NCI-H2171 treated with DMSO at 0.1 percent for 48 hours (cell line): Measurements from ENCODE around the gene RAB6D.
"Not testable (repeated sequence)": the region's sequence is repeated elsewhere in the genome, so short reads cannot be mapped to it uniquely, and the experiment has no call there.

Experiments
- DNase-seq: peaks from one replicate; lab custom pipeline; 2025; lab: John Stamatoyannopoulos, UW

Gene RAB6D

DNA sequence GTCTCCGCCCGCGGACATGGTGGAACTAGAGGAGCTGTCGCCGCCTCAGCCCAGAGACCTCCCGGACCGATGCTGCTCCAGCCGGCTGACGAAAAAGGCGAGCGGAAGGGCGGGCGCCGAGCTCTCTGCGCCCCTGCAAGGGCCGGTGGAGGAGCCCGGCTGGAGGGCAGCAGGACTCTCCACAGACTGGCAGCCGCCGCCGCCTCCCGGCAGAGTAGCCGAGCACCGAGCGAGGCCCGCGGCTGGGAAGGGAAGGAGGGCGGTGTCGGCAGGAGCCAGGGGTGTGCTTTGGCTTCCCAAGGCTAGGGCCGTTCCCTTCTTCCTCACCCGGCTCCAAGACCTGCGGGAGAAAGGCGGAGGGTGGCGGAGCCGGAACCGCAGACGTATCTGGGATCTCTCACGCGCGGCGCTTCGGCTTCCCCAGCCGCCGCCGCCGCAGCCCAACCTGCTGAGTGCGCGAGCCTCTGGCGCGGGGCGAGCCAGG lies at the start of gene RAB6D:
Gene RAB6D (minus strand): TSS at position 466 of the 484 bp plus-strand sequence. CDS start 448 bp downstream, at position 18.
- DNase-seq, result peak; percentile 37

DNA sequence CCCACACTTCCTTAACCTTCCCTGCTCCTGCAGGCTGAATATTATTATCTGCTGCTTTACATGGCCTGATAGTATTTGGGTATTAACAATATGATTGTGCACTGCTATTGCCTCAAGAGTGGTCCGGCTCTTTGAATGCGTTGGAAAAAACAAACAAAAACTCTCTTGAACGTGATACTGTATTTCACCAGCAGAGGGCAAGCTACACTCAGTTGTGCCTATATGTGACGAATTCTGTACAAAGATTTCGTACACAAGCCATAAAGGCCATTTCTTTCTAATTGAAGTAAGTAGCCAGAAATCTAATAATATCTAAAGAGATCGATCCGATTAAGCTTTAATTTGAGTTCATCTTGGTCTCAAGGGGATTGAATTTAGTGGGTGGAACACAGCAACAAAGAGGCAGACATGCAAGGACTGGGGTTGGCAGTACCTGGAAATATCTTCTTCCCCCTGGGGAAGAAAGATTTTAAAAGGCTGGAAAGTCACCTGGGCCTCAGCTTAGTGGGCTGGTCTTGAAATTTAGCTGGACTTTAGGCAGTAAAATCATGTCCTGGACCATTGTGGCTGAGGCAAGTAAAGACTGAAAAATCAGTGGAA lies 49.3 kb upstream of the RAB6D start:
- peak; percentile 73 for DNase-seq

DNA sequence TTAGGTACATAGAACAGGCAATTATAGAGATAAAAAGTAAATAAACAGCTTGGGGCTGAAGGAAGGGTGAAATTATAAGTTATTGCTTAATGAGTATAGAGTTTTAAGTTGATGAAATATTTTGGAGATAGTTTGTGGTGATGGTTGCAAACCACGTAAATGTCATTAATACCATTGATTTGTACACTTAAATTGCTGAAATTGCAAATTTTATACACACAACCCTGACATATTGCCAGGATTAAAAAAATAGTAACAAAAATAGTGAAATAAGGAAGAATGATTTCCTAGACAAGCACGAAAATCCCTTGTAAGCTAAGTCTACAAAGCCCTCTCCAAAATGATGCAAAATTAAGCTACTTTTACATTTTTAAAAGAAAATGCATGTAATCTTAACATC lies 46.2 kb upstream of the RAB6D start:
- no peak for DNase-seq

DNA sequence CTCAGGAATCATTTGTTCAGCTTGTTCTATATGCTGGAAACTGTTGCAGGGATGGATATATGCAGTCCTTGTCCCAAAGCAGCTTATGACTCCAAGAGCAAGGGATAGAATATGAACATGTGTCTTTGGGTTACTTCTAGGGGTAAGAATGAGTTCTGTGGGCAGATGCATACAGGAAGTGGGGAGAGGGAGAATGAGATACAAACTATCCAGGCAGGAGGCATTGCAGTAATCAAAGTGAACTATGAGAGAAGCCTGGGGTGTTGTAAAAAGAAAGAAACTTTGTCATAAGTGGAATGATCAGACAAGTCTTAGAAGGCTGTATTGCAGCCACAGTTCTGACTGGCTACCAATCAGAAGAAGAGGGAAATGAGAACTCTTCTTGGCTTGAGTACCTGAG lies 44.8 kb upstream of the RAB6D start:
- no peak for DNase-seq

DNA sequence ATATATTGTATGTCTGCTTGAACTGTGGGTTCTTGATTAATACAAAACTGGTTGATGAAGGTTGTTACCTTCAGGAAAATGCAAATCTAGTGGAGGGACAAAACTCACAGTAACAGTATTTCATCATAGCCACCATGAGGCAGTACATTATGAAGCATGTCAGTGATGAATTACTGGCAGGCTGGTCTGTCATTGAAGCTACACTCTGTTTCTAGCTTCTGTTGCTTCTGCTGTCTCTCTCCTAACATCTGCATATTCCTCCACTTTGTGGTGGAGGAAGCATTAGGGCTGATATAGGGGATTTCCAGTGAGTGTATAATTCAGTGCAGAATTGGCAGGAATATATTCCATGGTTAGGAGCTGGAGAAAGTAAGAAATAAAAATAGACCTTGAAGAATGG lies 44.2 kb upstream of the RAB6D start:
- DNase-seq, result no peak

DNA sequence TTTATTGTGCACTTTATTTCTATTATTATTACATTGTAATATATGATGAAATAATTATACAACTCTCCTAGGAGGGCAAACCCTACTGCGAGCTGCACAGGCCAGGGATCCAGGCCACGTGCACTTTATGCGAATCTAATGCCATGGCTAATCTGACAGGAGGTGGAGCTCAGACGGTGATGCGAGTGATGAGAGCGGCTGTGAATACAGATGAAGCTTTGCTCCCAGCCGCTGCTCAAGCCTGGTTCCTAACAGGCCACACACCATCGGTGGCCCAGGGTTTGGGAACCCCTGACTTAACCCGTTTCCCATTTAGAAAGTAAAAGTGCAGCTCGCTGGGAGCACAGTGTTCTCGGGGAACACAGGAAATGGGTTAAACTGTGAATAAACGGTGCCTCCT lies 40.8 kb upstream of the RAB6D start:
- no peak for DNase-seq

DNA sequence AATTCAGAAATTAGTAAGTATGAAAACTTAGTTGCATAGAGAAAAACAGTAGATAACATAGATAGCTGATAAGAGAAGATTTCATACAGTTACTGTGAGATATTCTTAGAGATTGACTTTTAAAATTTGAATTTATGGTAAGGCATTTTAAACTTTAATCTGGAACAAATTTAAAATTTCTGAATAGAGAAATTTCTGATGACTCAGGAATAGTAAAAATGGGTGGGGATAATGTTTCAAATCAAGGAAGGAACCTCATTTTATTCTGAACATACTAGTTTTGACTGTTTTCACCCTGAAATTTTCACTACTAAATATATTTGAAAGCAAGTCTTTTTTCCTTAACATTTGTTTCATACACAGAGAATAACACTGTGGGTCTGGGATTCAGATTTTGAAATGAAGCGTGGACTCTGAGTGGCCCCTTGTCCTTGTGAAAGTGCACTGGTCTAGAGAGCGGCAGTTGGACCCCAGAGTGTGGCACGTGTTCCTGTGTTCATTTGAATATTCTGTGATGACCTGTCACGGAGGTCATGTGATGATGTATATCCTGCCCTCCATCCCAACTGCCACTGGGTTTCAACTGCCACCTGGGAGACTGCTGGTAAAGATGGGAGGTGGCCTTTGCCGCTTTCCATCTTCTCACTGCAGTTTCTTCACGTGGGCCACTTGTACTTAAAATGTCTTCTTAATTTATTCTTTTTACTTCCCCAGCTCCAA lies 38.5 kb upstream of the RAB6D start:
- DNase-seq, result no peak

DNA sequence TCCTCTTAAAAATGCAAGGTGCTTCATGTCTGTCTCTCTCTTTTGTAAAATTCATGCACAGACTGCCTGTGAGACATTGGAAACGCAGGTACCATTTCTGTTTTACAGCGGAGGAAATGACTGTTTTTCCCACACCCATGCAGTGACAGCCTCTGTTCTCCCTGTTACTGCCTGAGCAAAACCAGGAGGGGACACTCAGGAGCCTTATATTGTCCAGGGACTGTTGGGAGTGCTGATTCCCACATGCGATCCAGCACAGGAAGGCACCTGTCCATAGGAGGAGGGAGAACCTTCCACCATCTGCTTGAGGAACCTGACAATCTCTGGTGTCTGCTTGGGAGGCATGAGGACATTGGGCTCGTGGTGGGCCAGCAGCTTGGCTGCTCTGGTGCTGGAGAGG lies 36.9 kb upstream of the RAB6D start:
- no peak for DNase-seq

DNA sequence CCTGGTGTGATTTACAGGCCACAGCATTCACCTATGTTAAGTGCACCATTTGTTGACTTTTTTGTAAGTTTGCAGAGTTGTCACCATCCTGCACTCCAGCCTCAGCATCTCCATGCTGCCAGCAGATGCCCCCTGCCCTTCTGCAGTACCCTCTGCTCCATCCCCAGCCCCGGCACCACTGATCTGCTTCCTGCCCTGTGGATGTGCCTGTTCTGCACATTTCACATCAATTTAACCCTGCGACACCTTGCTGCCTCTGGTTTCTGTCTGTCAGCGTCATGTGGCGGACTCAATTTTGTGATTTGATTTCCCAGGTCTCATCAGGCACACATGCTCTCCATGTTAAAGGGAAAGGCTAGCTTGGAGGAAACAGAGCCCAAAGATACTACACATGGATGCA lies 36.5 kb upstream of the RAB6D start:
- not testable (repeated sequence) for DNase-seq

DNA sequence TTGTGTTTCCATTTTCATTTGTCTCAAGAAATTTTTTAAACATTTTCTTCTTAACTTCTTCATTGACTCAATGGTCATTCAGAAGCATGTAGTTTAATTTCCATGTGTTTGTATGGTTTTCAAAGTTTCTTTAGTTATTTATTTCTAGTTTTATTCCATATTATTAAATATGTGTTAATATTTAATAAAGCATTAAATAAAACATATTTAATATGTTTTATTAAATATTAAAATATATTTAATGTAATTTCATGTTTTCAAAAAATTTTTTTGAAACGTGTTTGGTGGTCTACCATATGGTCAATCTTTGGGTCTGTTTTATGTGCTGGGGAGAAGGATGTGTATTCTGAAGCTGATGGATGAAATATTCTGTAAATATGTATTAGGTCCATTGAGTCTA lies 32.2 kb upstream of the RAB6D start:
- DNase-seq, result not testable (repeated sequence)

DNA sequence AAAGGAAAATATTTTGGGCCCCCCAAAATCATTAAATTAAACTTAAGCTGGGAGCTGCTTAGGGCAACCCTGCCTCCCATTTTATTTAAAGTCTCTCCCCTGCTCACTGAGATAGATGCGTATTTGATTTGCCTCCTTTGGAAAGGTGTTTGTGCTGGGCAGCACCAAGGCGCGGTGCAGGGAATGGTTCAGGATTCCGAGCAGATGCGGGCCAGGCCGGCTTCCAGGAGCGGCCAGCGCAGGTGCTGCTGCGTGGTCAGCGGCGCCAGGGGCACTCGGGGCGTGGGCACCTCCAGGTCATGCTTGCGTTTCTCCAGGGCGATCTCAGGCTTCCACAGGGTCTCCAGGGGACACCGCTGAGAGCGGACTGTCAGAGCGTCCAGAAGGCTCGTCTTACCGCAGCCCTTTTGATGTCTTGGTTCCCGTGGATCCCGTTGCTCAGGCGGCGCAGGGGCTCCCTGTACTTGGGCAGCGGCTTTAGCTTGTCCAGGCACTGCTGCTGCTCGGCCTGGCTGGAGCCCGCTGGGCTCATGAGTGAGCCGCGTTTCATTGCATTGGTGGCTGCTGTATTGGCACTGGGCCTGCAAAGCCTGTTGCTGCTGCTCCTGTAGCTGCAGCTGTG lies 31.2 kb upstream of the RAB6D start:
- DNase-seq, result not testable (repeated sequence)

DNA sequence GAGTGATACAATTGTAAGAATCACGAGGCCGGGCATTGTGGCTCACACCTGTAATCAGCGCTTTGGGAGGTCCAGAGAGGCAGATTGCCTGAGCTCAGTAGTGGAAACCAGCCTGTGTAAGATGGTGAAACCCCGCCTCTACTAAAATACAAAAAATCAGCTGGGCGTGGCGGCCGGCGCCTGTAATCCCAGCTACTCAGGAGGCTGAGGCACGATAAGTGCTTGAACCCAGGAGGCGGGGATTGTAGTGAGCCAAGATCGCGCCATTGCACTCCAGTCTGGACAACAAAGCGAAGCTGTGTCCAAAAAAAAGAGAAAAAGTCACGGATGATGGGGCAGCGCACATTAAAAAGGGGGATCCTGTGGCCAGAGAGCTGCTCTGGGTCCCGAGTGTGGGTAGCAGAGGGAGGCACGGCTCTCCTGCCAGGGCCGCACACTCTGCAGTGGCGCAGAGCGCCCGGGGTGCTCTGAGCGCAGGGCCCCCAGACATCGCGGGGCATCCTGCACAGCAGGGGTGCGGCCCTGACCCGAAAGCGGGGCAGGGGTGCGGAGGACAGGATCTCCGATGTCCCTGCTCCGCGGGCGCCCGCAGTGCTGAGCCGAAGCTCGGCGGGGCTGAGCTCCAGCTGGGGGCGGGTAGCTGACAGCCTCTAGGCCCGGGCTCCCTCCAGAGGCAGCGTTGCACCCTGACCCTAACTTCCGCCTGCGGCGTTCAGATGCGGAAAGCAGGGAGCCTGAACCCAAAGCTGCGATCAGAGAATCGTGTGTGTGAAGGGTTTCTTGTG lies 30.4 kb upstream of the RAB6D start:
- DNase-seq, result no peak

DNA sequence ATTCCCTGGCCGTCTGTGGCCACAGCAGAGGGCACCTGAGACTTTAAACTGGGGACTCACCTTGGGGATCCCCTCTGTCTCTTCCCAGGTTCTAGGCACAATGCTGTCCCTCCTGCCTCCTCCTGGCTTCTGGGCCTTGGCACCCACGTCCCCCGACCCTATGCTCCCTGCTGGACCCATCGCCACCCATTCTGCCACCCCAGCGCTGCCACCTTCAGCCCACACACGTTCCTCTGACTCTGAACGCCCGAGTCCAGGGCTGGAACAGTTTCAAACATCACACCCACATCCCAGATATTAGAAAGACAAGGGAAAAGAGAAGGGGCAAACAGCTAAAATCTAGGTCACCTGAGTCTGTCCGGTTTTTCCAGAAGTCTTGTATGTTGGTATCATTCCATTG lies 28.0 kb upstream of the RAB6D start:
- not testable (repeated sequence) for DNase-seq

DNA sequence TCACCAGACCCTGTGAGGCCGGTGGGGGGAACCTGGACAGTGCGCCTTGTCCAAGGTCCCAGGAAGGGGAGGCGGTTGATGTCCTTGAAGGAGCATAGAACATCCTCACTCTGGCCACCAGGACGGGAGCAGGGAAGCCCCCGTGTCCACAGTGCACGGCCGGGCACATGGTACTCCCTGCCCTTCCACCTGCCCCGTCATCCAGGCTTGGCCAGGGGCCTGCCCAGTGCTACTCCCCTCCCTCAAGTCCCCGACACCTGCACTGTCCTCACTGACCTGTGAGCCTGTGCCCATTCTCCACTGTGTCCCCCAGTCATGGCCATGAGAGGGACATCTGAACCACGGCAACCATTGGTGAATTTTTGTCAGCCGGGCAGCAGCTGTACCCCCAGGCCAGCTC lies 27.5 kb upstream of the RAB6D start:
- not testable (repeated sequence) for DNase-seq

DNA sequence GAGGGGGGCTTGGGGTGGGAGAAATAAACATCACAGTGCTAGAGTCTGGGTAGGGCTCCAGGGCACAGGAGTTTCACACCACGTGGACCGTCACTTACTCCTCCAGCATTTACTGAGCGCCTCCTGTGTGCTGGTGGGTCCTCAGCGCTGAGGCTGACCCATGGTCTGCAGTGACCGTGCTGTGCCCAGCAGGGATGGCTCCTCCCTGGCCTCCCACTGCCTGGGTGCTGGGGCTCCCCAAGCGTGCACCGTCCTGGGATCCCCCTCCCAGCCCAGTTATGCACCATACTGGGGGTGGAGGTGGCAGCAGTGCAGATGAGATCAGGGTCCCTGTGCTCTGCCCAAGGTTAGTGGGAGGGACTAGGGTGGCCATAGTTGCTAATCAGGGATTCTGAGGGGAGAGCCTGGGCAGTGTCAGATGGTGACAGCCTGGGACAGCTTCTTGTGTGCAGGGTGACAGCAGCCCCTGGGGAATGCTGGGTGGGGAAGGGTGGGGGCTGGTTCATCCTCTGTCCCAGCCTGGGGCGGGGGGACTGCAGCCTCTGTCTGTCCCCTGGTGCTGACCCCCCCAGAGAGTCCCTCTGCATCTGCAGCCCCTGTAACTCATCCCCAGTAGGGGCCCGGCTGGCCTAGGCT lies 26.6 kb upstream of the RAB6D start:
- DNase-seq, result not testable (repeated sequence)

DNA sequence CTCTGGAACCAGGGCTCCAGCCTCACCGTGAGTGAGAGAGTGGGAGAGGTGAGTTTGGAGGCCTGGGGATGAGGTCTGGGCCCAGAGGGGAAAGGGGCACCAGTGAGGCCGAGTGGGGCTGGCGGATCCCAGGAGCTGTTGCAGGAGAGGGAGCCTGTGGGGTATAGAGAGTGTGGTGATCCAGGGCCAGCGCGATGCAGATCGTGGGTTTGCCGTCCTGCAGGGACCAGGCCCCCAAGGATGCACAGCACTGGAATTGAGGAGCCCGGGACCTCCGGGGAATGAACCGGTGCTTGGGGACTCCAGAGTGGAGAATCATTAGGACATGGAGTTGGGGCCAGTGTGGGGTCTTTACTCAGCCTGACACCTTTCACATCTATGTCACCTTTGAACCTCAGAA lies 25.7 kb upstream of the RAB6D start:
- DNase-seq, result no peak

DNA sequence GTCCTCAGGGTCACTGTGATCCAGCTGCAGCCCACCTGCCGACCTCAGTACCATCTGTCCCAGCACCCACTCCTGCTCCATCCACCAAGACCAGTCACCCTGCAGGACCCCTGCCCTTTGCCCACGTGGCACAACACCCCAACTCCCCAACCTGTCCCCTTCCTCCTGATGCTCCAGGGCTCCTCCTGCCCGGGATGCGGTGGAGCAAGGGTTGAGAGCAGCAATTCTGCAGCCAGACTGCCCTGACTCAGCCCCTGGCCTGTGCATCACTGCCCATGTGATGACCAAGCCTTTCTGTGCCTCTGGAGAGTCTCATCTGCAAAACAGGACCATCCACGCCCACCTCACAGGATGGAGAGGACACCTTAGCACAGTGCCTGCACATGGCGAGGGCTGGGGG lies 24.9 kb upstream of the RAB6D start:
- not testable (repeated sequence) for DNase-seq

DNA sequence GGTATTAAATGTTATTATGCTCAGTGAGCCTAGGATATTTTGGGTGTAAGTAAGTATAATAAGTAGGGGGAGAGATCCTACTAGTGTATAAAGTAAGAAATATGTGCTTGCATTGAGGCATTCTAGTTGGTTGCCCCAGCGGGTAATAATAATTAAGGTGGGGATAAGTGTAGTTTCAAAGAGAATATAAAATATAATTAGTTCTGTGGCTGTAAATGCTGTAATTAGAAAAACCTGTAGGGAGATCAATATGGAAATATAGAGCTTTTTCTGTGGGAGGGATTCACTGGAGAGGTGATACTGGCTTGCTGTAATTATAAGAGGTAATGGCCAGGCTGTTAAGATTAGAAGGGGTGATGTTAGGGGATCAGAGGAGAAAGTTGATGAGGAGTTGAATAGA lies 9.1 kb upstream of the RAB6D start:
- DNase-seq, result not testable (repeated sequence)

DNA sequence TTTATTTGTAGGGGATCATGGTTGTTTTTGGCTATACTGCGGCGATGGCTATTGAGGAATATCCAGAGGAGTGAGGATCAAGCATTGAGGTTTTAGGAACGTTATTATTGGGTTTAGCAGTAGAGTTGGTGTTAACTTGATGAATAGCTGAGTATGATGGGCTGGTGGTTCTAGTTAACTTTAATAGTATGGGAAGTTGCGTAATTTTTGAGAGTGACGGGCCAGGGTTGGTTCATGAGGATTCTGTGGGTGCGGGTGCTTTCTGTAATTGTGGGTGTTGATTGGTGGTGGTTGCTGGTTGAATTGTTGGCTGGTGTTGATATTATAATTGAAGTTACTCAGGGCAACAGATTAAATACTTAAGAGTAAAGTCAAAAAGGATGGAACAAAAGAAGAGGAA lies 6.0 kb upstream of the RAB6D start:
- DNase-seq, result no peak

DNA sequence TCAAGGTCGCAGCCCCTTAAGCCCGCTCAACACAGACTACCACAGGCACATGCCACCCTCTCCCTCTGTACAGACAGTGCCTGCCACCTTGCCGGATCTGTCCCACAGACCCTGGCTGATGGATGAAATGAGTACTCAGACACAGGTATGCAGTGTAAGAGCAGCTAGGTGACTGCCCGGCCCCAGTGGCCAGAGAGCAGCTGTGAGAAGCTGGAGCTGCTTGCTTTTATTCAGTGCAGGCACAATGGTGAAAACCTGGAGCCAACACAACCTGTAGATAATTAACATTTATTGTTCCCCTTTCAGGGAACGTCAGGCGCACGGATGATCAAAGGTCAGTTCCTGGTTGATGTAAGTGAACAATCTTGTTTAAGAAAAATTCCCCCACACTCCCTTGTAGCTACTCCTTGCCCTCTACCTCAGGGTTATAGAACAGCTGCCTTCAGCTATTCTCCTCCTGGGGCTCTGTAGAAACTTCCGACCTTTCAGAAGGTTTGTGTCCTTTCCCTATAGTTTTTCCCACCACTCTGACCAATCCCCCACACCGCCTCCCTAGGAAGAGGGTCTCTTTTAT lies 4.6 kb upstream of the RAB6D start:
- DNase-seq, result not testable (repeated sequence)

DNA sequence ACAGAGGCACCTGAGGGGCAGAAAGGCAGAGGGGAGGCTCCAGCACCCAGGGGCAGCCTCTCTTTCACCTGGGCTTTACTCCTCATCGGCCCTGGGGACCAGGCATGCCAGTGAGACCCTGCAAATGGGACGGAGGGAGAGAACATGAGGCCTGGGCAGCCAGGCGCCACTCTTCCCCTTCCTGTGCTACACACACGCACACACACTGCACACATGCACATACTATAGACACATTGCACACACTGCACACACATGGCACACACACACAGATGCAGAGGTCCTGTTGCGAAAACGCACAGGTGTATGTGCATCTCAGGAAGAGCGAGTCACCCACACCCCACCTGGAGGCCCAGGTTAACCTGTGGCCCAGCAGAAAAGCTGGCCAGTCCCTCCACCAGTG lies 3.4 kb upstream of the RAB6D start:
- no peak for DNase-seq

DNA sequence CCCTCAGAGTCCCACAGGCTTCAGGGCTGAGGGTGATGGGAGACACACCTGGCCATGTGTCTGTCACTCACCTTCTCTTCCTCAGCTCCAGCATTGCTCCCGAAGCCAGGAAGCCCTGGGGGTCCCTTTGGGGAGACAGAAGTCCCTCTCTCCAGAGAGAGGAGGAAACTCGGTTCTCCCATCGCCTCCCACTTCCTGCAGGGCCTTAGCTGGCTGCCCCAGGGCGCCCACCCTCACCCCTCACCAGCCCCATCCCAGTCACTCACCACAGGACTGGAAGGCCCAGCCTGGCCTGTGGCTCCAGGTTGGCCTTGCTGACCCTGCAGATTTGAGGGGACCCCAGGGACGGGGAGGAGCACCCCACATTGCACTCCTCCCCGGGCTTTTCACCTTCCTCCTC lies 2.7 kb upstream of the RAB6D start:
- DNase-seq, result no peak
